Measurements from ENCODE around the gene KATNB1. TPM values are rescaled to one million over a fixed set of nuclear protein-coding genes. Genes with fewer than 3 reads are reported as not detected.

Gene KATNB1
- polyA plus RNA-seq, 2 of the 4 experiments (the other 2 are of a cell fraction): 21.0 to 21.1 TPM

DNA sequence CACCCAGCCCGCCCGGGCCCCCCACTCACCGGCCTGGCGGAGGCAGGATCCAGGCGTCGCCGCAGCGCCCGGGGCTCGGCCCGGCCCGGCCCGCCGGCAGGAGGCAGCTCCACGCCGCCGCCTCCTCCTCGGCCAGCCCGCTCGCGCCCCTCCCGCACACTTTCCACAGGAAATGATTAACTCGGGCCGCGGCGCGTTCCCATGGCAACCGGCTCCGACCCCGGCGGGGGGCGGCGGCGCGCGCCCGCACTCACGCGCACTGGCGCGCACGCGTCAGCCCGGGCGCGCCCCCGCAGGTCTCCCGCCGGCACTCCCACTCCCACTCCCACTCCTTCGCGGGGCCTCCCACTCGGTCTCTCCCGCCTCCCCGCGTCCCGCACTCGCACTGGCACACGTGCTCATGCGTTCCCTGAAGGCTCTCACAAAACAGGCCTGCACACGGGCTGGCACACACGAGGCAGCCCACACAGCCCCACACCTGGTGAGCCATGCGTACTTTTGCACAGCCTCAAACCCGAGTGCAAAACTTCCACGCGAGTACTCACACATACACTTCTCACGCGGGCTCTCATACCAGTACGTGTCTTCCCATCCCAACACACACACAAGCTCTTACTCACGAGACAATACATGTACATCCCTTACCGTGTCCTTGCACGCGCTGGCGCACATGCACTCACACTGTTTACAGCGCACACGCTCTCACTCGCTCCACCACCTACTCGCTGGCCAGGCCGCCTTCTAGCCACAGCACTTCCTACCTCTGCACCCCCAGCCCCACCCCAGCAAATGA is 67.0 kb downstream of the KATNB1 start, which contains the start of gene KIFC3 (continued):
- TF ChIP-seq CBX2 (IDR thresholded peaks at IDR 0.05; ENCODE audit: borderline replicate concordance, low read depth): no peak
- TF ChIP-seq CEBPB (IDR thresholded peaks at IDR 0.05): no peak
- TF ChIP-seq ZNF302 (CRISPR knock-in tag; IDR thresholded peaks at IDR 0.05): peak; percentile 41
- peak; percentile 71 to 78; a peak in 4 of 5 replicates for TF ChIP-seq JUN (IDR thresholded peaks at IDR 0.05)
- no peak for TF ChIP-seq NR3C1 (IDR thresholded peaks at IDR 0.05)
- TF ChIP-seq, protein P1, sequence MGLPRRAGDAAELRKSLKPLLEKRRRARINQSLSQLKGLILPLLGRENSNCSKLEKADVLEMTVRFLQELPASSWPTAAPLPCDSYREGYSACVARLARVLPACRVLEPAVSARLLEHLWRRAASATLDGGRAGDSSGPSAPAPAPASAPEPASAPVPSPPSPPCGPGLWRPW (IDR thresholded peaks at IDR 0.05): no peak

- Histone ChIP-seq H3K4me2 (peak overlapping the region; percentile 100), H3K4me1 (peaks cover 61% of the 10 kb centered on the region), H3K4me3 (no peak overlapping the region; the same call in 2 of the 3 replicates), H3K9me3 (no peaks in the 10 kb centered on the region), H3K27ac (peak overlapping the region; percentile 91 to 100)
- CTCF ChIA-PET: interaction anchor here (0.9 to 15.8 kb wide), 10 partner anchors 8 to 67 kb away, joined by 3 to 164 read pairs (median 5); no protein-coding TSS in a partner anchor
- ATAC-seq (peak in 1 of 2 experiments; percentile 0; a peak in 4 of 6 replicates), DNase-seq (ENCODE audit: low read depth in 1 of 2, low spot score in 1 of 2) (no peak), FAIRE-seq (no peak)
- WGBS (ENCODE audit: missing lambda C conversion rate): 32% methylated on average over 15 of the region's 16 CpGs
- POLR2A ChIA-PET: interaction anchor here (0.7 to 2.7 kb wide), 6 partner anchors 10 to 68 kb away, joined by 3 to 9 read pairs (median 4); partner anchors contain the start of gene KATNB1
- no peak for TF ChIP-seq FOXS1 (CRISPR knock-in tag; IDR thresholded peaks at IDR 0.05)
- 0 out of 2 replicates have a peak, but pooled peaks have one; percentile 6 for TF ChIP-seq EHF (CRISPR knock-in tag; IDR thresholded peaks at IDR 0.05)
Observed at GRCh38 chr16:57803134-57803990, 67.8 kb downstream of the KATNB1 start.

GRCh38 chr16:57804111-57804837 is 68.7 kb downstream of the KATNB1 start:
- Histone ChIP-seq H3K4me3 (no peak overlapping the region), H3K27ac (peak overlapping the region; percentile 91 to 100), H3K4me1 (peaks cover 67% of the 10 kb centered on the region), H3K9me3 (no peaks in the 10 kb centered on the region), H3K4me2 (peak overlapping the region; percentile 100)
- CTCF ChIA-PET: interaction anchor here (0.6 to 15.8 kb wide), 7 partner anchors 9 to 94 kb away, joined by 3 to 164 read pairs (median 5); no protein-coding TSS in a partner anchor
- POLR2A ChIA-PET: interaction anchor here (1.2 to 2.7 kb wide), 3 partner anchors 12 to 69 kb away, joined by 3 to 9 read pairs (median 5); partner anchors contain the start of gene KATNB1
- TF ChIP-seq NFE2L2 (conservative IDR thresholded peaks at IDR 0.05; ENCODE audit: low read length) (no peak), FOXS1 (CRISPR knock-in tag; IDR thresholded peaks at IDR 0.05) (peak; percentile 39; the same call in 1 of the 2 replicates), CEBPB (IDR thresholded peaks at IDR 0.05) (peak; percentile 66 to 87), HOXB13 (CRISPR knock-in tag; IDR thresholded peaks at IDR 0.05; ENCODE audit: low read depth) (peak; percentile 73; the same call in 1 of the 2 replicates), JUN (IDR thresholded peaks at IDR 0.05) (peak in 1 of 2 experiments; percentile 23; a peak in 1 of 5 replicates), HOXB5 (CRISPR knock-in tag; IDR thresholded peaks at IDR 0.05) (peak; percentile 22; the same call in 1 of the 2 replicates), ZNF302 (CRISPR knock-in tag; IDR thresholded peaks at IDR 0.05) (peak; percentile 66; the same call in 1 of the 2 replicates), RARB (CRISPR knock-in tag; IDR thresholded peaks at IDR 0.05) (no peak)
- DNase-seq (ENCODE audit: low read depth in 1 of 2, low spot score in 1 of 2): no peak
- ATAC-seq: no peak
- FAIRE-seq: no peak
- 45% methylated on average over 5 of the region's 5 CpGs for WGBS (ENCODE audit: missing lambda C conversion rate)

DNA sequence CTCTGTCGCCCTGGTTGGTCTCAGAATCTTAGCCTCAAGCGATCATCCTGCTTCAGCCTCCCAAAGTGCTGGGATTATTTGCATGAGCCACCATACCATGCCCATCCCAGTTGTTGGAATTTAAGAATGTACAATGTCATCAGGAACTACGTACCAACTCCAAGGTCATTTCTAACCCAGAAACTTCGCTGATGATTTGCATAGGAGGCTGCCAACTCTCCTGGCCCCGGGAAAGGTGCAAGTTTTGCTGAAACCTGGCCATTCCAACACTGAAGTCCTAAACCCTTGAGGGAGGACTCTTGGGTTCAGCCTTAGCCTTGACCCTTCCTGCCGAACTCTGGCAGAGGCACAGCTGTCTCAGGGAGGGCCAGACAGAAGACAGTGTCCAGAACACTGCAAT is 69.6 kb downstream of the KATNB1 start:
- FAIRE-seq: no peak
- peak overlapping the region; percentile 100 for H3K4me2 ChIP-seq
- ATAC-seq: peak in 1 of 2 experiments; percentile 1; a peak in 2 of 6 replicates
- no peaks in the 10 kb centered on the region for H3K9me3 ChIP-seq
- ChIA-PET CTCF (interaction anchor here (0.9 to 15.8 kb wide), 4 partner anchors 10 to 56 kb away, joined by 3 to 164 read pairs (median 32); no protein-coding TSS in a partner anchor), POLR2A (interaction anchor here (1.8 to 2.7 kb wide), 2 partner anchors 11 to 58 kb away, joined by 5 to 9 read pairs; no protein-coding TSS in a partner anchor)
- peak overlapping the region; percentile 91 to 100 for H3K27ac ChIP-seq
- peak in 1 of 2 experiments; percentile 93 for DNase-seq (ENCODE audit: low read depth in 1 of 2, low spot score in 1 of 2)
- no peak overlapping the region for H3K4me3 ChIP-seq
- H3K4me1 ChIP-seq: peaks cover 74% of the 10 kb centered on the region
- 15% methylated on average over 6 of the region's 6 CpGs for WGBS (ENCODE audit: missing lambda C conversion rate)
- TF ChIP-seq CHD2 (IDR thresholded peaks at IDR 0.05; ENCODE audit: low read length, partially characterized antibody) (no peak), MAX (IDR thresholded peaks at IDR 0.05) (peak; percentile 61), RARB (CRISPR knock-in tag; IDR thresholded peaks at IDR 0.05) (0 out of 2 replicates have a peak, but pooled peaks have one; percentile 31), FOSL2 (IDR thresholded peaks at IDR 0.05) (no peak), FOSL2 (CRISPR knock-in tag; IDR thresholded peaks at IDR 0.05) (peak; percentile 54), HOXB5 (CRISPR knock-in tag; IDR thresholded peaks at IDR 0.05) (peak; percentile 30; the same call in 1 of the 2 replicates), MAFK (IDR thresholded peaks at IDR 0.05; ENCODE audit: partially characterized antibody) (peak; percentile 63), TP53 (CRISPR knock-in tag; IDR thresholded peaks at IDR 0.05) (0 out of 2 replicates have a peak, but pooled peaks have one; percentile 14), SMC3 (IDR thresholded peaks at IDR 0.05) (no peak), FOSB (CRISPR knock-in tag; IDR thresholded peaks at IDR 0.05) (no peak), ESRRA (IDR thresholded peaks at IDR 0.05; ENCODE audit: borderline replicate concordance, low read length) (peak; percentile 87; the same call in 1 of the 2 replicates), EP300 (IDR thresholded peaks at IDR 0.05) (peak in 1 of 2 experiments; percentile 74; a peak in 3 of 5 replicates), JUN (IDR thresholded peaks at IDR 0.05) (peak in 1 of 2 experiments; percentile 50; a peak in 1 of 5 replicates), ZNF302 (CRISPR knock-in tag; IDR thresholded peaks at IDR 0.05) (no peak), HOXB13 (CRISPR knock-in tag; IDR thresholded peaks at IDR 0.05; ENCODE audit: low read depth) (peak; percentile 58), GATA3 (IDR thresholded peaks at IDR 0.05; ENCODE audit: borderline replicate concordance) (peak; percentile 80)
- TF ChIP-seq, protein P2, sequence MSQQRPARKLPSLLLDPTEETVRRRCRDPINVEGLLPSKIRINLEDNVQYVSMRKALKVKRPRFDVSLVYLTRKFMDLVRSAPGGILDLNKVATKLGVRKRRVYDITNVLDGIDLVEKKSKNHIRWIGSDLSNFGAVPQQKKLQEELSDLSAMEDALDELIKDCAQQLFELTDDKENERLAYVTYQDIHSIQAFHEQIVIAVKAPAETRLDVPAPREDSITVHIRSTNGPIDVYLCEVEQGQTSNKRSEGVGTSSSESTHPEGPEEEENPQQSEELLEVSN (IDR thresholded peaks at IDR 0.05; ENCODE audit: borderline replicate concordance, low read depth): 0 out of 2 replicates have a peak, but pooled peaks have one; percentile 32

All from A549 (cell line).